GM21786 (cell line): ENCODE measurements around the gene OBSCN.
A peak's percentile ranks its signal among the peaks of the same experiment; 100 is the strongest.
"Not testable (repeated sequence)": the region's sequence is repeated elsewhere in the genome, so short reads cannot be mapped to it uniquely, and the experiment has no call there.

Source experiments
- ATAC-seq: cut with Tn5 transposase; IDR thresholded peaks from one replicate; pipeline ENCODE4 v1.9.1; 2021; ENCODE audit not compliant: unreplicated experiment

The OBSCN gene

DNA sequence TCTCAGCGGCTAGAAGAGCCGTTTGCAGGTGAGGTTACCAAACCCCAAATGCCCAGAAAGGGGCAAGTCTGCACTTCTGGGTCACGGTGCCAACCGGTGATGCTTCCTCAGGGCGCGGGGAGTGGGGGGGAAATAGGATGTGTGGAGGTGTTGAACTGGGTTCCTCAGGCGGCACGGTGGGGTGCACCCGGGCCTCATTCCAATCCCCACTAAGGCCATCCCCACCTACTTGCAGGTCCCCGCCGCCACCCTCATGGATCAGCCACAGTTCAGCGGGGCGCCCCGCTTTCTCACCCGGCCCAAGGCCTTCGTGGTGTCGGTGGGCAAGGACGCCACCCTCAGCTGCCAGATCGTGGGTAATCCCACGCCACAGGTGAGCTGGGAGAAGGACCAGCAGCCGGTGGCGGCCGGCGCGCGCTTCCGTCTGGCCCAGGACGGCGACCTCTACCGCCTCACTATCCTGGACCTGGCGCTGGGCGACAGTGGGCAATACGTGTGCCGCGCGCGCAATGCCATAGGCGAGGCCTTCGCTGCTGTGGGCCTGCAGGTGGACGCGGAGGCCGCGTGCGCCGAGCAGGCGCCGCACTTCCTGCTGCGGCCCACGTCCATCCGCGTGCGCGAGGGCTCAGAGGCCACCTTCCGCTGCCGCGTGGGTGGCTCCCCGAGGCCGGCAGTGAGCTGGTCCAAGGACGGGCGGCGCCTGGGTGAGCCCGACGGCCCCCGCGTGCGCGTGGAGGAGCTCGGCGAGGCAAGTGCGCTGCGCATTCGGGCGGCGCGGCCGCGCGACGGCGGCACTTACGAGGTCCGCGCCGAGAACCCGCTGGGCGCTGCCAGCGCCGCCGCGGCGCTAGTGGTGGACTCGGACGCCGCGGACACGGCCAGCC is 3.9 kb downstream of the OBSCN start:
- ATAC-seq, result no peak

DNA sequence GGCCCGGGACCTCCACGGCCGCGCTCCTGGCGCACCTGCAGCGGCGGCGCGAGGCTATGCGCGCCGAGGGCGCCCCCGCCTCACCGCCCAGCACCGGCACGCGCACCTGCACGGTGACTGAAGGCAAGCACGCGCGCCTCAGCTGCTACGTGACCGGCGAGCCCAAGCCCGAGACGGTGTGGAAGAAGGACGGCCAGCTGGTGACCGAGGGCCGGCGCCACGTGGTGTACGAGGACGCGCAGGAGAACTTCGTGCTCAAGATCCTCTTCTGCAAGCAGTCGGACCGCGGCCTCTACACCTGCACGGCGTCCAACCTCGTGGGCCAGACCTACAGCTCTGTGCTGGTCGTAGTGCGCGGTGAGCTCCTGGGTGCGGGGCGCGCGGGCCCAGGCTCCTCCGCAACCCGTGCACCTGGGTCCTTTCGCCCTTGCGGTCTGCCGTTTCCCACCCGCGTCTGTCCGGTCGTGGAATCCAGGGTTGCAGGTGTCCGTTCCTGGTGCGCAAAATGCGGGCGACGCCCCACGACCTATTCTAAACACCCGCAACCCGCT is 4.6 kb downstream of the OBSCN start:
- no peak for ATAC-seq

DNA sequence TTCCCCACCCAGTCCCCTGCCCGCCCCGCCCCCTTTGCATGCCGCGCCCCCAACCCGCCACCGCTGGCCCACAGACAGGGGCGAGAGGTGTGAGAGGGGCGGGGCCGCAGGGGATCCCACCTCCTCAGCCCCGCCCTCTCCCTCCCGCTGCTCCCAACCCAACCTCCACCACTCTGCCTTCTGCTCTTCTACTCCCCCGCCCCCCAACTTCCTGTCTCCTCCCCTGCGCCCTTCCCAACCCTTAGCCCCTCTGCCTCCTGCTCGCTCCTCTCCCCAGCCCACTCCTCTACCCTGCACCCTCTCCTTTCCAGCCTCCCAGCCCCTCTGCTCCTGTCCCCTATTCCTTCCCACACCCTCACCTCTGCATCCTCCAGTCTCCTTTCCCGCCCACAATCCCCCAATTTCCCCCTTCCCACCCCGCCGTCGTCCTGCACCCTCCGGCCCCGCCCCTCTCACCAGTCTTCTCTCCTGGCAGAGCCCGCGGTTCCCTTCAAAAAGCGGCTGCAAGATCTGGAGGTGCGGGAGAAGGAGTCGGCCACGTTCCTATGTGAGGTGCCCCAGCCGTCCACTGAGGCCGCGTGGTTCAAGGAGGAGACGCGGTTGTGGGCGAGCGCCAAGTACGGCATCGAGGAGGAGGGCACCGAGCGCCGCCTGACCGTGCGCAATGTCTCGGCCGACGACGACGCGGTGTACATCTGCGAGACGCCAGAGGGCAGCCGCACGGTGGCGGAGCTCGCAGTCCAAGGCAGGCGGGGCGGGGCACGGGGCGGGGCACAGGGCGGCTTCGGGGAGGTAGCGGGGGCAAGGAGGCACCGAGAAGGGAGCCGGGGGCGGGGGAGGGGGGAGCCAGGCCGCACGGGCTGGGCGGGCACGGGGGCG is 5.4 kb downstream of the OBSCN start:
- ATAC-seq, result peak; percentile 96

DNA sequence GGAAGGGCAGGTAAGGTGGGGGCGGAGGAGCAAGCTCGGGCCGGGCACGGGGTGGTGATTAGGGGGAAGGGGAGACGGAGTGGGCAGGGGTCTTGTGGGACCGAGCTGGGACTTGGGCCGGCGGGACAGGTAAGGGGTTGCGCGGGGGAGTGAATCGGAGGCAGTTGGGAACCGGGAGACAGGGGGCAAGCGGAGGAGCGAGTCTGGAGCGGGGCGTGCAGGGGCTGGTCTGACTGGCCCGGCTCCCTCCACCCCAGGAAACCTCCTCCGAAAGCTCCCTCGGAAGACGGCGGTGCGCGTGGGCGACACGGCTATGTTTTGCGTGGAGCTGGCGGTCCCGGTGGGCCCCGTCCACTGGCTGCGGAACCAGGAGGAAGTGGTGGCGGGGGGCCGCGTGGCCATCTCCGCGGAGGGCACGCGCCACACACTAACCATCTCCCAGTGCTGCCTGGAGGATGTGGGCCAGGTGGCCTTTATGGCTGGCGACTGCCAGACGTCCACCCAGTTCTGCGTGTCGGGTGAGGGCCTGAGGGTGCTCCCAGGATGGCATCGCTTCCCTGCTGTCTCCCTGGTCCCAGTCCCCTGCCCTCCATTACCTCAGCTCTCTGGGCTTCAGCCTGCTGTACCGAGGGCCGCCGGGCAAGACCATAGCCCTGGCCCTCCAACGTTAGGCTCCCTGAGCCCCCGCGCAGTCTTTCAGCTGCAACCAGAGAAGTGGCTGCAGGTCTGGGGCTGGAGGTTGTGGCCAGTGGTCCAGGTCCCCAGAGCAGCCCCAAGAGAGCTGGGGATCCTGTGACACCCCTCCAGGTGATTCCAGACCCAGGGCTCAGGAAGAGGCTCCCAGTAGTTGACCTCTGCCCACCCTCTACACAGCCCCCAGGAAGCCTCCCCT is 6.3 kb downstream of the OBSCN start:
- no peak for ATAC-seq

DNA sequence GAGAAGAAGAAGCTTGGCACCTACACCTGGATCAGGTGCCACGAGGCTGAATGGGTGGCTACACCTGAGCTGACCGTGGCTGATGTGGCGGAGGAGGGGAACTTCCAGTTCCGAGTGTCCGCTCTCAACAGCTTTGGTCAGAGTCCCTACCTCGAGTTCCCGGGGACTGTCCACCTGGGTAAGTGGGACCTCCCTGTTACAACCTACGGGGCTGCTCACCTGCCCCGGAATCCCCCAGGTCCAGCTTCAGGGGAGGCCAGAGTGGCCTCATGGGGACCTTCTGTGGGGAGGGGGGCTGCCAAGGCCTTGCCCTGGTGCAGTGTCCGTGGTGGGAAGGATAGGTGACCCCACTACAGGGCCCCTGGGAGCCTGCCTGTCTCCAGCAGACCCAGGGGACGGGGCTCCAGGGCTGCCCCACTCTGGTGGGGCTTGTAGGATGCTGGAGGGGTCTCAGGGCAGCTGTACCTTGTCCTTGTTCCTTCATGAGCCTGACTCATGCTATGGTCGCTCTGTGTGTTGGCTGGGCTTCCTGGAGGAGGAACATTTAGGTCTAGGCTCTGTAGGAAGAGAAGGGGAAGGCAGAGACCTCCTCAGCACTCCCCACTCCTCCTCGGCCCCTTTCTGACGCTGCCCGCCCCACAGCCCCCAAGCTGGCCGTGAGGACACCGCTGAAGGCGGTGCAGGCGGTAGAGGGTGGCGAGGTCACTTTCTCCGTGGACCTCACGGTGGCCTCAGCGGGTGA is 7.2 kb downstream of the OBSCN start:
- no peak for ATAC-seq

DNA sequence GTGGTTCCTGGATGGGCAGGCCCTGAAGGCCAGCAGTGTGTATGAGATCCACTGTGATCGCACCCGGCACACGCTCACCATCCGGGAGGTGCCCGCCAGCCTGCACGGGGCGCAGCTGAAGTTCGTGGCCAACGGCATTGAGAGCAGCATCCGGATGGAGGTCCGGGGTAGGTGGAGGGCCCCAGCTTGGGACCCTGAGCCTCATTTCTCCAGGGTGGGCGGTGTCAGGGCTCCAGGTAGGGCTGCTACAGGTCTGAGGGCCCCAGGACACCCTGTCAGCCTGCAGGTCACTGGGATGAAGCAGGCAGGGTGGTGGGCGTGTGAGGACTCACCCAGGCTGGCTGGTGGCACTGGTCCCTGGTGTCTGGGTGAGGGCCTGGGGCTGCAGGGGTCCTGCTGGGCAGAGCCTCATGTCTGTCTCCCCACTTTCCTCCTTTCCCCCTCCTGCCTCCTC is 7.8 kb downstream of the OBSCN start:
- ATAC-seq, result no peak

DNA sequence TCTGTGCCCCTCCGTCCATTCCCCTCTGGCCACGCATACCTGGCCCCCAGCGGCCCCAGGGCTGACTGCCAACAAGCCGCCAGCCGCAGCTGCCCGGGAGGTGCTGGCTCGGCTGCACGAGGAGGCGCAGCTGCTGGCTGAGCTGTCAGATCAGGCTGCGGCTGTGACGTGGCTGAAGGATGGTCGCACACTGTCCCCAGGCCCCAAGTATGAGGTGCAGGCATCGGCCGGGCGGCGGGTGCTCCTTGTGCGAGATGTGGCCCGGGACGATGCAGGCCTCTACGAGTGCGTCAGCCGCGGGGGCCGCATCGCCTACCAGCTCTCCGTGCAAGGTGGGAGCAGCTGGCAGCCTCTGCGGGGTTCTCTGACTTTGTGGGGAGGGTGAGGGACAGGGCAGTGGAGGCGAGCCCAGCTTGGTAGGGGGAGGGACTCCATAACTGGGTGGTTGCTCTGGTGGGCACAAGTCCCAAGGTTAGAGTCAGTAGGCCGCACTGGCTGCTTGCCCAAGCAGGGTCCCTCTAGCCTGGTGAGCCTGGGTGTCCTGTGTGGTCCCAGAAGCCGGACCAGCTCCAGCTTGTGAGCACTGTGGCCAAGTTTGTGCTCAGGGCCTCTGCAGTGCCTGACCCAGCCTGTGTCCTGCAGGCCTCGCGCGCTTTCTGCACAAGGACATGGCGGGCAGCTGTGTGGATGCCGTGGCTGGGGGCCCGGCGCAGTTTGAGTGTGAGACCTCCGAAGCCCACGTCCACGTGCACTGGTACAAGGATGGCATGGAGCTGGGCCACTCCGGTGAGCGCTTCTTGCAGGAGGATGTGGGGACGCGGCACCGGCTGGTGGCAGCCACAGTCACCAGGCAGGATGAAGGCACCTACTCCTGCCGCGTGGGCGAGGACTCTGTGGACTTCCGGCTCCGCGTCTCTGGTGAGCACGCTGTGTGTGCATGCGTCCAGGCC is 8.8 kb downstream of the OBSCN start:
- ATAC-seq, result no peak

DNA sequence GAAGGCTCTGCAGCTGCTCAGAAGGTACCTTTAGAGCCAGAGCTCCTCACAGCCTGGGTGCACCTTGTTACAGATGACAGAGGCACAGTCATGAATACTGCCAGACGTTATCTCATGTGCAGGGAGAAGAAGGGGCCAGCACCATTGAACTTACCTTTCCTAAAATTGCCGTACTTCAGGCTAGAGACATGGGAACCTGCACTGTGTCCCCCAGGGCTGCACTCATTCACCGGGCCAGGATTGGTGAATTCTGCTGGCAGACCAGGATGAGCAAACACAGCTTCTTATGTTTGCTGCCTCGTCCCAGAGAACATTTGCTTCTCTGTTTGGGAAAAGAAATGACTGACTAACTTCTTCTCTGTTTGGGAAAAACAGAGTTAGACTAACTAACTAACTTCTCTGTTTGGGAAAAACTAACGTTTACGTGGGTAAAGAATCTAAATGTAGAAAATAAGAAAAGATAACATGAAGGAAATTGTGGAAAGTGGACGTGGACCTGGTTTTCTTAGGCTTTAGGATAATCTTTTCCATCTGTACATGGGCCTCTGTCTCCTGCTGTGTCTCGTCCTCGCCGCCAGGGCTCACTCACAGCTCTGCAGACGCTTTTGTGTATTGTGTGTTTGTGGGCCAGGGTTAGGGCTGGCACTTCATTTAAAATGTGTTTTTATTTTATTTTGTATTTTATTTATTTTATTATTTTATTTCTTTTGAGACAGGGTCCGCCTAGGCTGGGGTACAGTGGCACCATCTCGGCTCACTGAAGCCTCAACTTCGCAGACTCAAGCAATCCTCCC is 9.9 kb downstream of the OBSCN start:
- ATAC-seq, result no peak

DNA sequence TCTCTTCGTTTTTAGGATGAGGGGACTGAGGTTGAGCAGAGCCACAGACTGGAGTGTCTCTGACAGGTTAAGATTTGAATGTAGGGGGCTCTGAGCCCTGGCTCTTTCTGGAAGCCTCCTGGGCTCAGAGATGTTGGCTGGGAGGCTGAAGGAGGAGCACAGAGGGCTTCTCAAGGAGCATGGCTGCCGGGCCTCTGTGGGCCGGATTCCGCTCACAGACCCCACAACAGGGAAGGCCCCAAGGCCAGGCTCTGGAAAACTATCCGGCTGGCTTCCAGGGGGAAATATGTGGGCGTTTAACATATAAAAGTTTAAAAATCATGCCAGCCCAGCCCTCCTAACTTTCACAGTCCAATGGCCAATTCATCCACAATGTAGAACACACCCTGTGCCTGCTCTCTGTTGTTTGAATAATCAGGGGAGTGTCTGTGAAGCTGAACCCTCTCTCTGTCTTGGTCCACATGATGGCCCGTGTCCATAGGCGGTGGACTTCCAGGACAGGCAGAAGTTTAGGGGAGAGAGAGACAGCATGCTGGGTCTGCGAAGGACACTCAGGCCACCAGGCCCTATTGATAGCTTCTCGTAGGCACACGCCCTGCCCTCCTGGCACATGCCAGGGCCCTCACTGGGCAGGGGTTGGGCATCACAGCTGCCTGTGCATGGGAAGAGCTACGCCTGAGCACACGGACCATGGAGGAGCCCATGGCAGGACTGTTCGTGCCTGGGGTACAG is 10.8 kb downstream of the OBSCN start:
- no peak for ATAC-seq

DNA sequence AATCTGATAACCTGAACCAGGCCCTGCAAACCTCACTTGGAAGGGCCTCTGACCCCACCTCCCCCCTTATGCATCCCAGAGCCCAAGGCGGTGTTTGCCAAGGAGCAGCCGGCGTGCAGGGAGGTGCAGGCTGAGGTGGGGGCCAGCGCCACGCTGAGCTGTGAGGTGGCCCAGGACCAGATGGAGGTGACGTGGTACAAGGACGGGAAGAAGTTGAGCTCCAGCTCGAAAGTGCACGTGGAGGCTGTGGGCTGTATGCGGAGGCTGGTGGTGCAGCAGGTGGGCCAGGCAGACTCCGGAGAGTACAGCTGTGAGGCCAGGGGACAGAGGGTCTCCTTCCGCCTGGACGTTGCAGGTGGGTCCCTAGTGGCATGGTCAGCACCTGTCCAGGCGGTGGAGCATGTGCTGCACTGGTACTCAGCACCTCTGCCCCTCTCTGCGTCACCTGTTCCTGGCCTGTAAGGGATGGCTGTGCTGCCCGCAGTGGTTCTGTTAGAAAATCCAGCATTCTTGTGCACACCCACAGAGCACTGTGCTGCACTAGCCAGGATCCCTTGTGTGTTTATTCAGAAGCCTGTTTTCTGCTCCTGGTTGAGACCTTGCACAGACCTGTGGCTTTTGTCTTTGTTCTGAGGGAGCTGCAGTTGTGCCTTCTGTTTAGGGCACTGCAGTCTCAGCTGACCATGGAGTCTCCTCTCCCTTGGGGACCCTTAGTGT is 11.6 kb downstream of the OBSCN start:
- no peak for ATAC-seq

DNA sequence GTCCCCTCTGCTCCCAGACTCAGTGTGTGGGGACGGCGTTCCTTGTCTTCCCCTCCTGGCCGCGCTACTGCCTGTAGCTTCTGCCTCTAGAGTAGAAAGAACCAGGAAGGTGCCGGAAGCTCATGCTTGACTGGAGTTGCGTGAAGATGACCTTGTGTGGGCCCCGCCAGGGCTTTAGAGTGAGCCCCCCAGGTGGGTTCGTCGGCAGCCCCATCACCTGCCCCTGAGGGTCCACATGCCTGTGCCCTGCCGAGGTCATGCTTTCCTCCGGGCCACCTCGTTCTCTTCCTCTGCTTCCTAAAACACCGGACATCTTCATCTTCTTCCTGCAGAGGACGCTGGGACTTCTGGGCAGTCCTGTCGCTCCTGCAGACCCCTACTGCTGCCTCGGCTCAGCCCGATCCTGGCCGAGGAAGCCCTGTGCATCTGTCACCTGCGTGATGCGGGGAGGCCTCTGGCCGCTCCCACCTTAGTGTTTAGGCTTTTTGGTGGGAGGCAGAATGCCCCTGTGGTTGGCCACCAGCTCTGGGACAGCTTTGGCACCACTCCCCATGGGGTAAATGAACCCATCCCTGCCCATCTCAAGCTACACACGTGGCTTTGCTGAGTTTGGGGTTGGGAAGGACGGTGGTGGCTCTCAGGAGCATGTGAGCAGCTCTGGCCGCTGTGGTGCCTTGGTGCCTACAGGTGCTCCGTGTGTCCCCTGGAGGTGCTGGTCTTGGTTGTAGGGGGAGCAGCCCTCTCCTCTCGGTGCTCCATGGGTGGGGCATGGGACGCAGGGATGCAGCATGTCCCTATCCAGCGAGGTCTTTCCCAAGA is 12.3 kb downstream of the OBSCN start:
- ATAC-seq, result no peak

DNA sequence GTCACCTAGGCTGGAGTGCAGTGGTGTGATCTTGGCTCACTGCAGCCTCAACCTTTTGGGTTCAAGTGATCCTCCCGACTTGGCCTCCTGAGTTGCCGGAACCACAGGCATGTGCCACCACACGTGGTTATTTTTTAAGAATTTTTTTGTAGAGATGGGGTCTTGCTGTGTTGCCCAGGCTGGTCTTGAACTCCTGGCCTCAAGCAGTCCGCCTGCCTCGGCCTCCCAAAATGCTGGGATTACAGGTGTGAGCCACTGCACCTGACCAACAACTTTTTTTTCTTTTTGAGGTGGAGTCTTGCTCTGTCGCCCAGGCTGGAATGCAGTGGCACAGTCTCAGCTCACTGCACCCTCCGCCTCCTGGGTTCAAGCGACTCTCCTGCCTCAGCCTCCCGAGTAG is 13.3 kb downstream of the OBSCN start:
- not testable (repeated sequence) for ATAC-seq

DNA sequence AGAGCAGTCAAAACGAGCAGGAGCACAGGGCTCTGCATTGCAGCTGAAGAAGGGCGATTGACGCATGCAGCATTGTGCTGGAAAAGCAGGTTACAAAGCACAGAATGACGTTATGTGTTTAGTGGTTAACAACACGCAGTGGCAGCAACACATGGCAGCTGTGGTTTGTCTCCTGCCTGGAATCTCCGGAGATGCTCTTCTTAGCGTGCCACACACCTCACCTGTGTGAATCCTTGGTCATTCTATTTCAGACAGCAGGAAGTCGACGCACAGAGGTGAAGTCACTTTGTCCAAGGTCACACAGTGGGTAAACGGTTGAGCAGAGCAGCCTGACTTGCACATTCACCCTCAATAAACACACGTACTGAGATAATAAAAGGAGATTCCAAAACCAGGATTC is 14.7 kb downstream of the OBSCN start:
- no peak for ATAC-seq

DNA sequence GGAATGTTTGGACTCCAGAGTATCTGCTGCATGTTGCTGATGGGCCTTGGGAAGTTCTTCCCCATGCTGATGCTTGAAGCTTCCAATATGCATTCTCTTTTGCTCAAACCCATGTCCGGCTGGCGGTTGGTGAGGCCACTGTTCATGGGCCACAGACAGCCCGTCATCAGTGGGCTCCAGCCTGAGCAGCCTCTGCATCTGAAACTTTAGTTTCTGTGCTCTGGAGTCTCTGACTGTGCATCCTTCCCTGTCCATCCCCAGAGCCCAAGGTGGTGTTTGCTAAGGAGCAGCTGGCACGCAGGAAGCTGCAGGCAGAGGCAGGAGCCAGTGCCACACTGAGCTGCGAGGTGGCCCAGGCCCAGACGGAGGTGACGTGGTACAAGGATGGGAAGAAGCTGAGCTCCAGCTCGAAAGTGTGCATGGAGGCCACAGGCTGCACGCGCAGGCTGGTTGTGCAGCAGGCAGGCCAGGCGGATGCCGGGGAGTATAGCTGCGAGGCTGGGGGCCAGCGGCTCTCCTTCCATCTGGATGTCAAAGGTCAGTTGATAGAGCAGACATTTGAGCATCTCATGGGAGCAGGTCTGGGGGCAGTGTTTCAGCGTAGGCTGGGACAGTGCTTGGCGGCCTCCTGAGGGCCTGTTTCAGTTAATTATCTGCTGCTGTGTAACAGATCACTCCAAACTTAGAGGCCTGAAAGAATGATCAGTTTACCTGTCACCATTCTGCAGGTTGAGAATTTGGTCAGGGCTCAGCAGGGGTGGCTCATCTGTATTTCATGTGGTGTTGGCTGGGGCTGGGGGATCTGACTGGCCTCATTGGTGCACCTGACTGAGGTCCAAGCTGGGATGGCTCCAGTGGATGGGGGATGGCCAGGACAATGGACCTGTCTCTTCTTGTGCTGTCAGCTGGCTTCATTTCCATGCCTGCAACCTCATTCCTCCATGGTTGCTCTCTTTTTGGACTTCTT is 16.6 kb downstream of the OBSCN start:
- ATAC-seq, result no peak
